Measurements from ENCODE around the gene PRXL2A. TPM values are rescaled to one million over a fixed set of nuclear protein-coding genes. Genes with fewer than 3 reads are reported as not detected.

PRXL2A gene
- total RNA-seq, 1 donor, result 5.1 TPM

GRCh38 chr10:80453842-80454512 is 45.6 kb downstream of the PRXL2A start, which contains the start of gene TSPAN14:
Gene TSPAN14 (plus strand): TSS chr10:80454310. CDS start chr10:80489234, 34,924 bp downstream.
- TF ChIP-seq, protein P1, sequence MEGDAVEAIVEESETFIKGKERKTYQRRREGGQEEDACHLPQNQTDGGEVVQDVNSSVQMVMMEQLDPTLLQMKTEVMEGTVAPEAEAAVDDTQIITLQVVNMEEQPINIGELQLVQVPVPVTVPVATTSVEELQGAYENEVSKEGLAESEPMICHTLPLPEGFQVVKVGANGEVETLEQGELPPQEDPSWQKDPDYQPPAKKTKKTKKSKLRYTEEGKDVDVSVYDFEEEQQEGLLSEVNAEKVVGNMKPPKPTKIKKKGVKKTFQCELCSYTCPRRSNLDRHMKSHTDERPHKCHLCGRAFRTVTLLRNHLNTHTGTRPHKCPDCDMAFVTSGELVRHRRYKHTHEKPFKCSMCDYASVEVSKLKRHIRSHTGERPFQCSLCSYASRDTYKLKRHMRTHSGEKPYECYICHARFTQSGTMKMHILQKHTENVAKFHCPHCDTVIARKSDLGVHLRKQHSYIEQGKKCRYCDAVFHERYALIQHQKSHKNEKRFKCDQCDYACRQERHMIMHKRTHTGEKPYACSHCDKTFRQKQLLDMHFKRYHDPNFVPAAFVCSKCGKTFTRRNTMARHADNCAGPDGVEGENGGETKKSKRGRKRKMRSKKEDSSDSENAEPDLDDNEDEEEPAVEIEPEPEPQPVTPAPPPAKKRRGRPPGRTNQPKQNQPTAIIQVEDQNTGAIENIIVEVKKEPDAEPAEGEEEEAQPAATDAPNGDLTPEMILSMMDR (IDR thresholded peaks at IDR 0.05; ENCODE audit: extremely low read depth, low read depth, low read length), result no peak
- peaks cover 40% of the 10 kb centered on the region for H3K79me2 ChIP-seq (ENCODE audit: insufficient read depth, low read length)
- peak within 1 kb of the TSS; percentile 81 for H3K4me3 ChIP-seq (ENCODE audit: insufficient read depth, low read length)
- peak within 1 kb of the TSS; percentile 37 for H3K27ac ChIP-seq (ENCODE audit: low read depth, low read length)
- peak within 1 kb of the TSS; percentile 85 for H3K4me2 ChIP-seq (ENCODE audit: insufficient read depth, low read length)
- peak within 1 kb of the TSS; percentile 77 for H2AFZ ChIP-seq (ENCODE audit: low read length)
- H3K9me3 ChIP-seq (ENCODE audit: low read depth, low read length), result no peaks in the 10 kb centered on the region
- no peaks in the 10 kb centered on the region for H3K36me3 ChIP-seq (ENCODE audit: insufficient read depth, low read length)
- no peaks in the 10 kb centered on the region for H3K27me3 ChIP-seq (ENCODE audit: insufficient read depth, low read length)
- peak; percentile 98 for DNase-seq (ENCODE audit: insufficient read length, low spot score, missing footprints)
- peaks cover 14% of the 10 kb centered on the region for H3K4me1 ChIP-seq (ENCODE audit: insufficient read depth, low read length)
- H4K20me1 ChIP-seq (ENCODE audit: insufficient read depth, low read length), result peaks cover 22% of the 10 kb centered on the region

DNA sequence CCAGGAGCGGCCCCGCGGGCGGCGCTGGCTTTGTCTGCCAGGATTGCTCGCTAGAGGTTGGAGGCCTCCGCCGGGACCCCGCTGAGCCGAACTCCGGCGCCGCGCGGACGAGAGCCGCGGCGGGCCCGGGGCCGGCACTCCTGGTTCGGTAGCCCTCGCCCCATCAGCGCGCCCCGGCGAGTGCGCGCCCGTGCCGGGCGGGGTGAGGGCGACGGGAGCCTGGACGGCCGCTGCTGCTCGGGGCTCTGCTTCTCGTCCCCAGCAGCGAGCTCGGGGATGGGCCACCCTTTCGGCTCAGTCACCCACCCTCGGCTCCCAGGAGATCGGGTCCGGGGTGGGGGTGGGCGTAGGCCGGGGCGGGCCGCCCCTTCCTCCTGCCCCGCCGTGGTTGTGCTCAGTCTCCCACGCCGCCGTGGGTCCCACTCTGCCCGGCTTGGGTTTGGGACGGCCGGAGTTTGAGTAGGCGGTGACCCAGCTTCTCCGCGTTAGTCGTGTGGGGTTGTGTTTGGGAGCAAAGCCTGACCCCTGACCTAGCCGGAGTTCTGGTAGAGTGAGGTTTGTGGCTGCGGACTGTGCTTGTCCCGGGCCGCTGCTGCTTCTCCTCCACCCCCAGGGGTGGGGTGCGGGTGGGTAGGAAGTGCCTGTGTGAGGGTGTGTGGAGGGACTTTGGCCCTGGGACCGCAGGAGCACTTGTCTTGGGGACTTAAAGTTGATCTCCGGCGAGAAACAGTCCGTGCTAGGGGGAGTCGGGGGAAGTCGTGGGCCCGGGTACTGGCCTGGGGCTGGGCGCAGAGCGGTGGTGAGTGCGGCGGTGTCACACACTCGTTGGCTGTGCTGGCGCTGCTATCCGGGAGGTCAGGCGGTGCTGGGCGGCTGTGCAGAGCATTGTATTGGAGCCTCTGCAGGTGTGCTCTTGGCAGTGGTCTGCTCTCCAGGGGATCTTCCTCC is 46.4 kb downstream of the PRXL2A start:
- H3K27me3 ChIP-seq (ENCODE audit: insufficient read depth, low read length), result no peaks in the 10 kb centered on the region
- peaks cover 21% of the 10 kb centered on the region for H3K4me1 ChIP-seq (ENCODE audit: insufficient read depth, low read length)
- TF ChIP-seq, protein P1 (IDR thresholded peaks at IDR 0.05; ENCODE audit: extremely low read depth, low read depth, low read length), result no peak

DNA sequence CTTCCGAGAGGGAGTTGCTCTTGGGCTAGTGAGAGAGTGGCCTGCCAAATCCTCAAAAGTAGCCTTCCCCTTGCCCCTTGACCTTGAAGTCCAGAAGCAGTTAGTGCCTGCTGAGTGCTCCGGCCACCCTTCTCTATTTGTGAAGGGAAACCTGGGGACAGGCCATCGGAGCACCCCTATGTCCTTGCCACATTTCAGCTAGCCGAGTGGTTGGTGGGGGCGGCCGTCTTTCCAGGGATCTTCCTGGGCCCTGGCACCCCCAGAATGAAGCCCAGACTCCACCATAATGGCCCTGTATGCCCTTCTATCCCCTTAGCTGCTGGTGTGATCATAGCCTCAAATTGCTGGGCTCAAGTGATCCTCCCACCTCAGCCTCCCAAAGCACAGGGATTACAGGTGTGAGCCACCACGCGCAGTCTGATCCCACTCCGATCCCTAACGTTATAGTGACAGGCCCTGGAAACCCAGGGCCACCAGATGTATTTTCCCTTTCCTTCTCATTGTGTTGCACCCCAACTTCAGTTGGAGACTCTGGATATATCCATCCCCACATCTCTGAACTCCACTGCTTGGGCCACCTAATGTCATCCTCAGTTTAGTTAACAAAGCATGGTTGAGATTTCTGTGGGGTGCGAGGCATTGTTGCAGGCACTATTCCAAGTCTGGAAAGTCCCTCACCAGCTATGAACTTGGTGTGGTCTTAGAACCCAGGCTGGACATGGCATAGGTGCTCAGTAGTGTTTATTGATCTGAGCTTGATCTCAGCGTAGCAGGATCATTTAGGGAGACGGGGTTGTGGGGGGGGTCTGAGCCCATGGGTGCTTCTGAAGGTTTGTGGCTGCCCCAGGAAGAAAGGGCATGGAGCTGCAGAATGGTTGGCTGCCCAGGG is 47.4 kb downstream of the PRXL2A start:
- DNase-seq (ENCODE audit: insufficient read length, low spot score, missing footprints), result peak; percentile 65
- TF ChIP-seq, protein P1 (IDR thresholded peaks at IDR 0.05; ENCODE audit: extremely low read depth, low read depth, low read length), result no peak
- H3K4me1 ChIP-seq (ENCODE audit: insufficient read depth, low read length), result peaks cover 27% of the 10 kb centered on the region
- peaks cover 22% of the 10 kb centered on the region for H4K20me1 ChIP-seq (ENCODE audit: insufficient read depth, low read length)
- H3K79me2 ChIP-seq (ENCODE audit: insufficient read depth, low read length), result peaks cover 56% of the 10 kb centered on the region
- no peaks in the 10 kb centered on the region for H3K36me3 ChIP-seq (ENCODE audit: insufficient read depth, low read length)
- H3K4me2 ChIP-seq (ENCODE audit: insufficient read depth, low read length), result peak overlapping the region; percentile 85
- peak overlapping the region; percentile 77 for H2AFZ ChIP-seq (ENCODE audit: low read length)
- peak overlapping the region; percentile 37 for H3K27ac ChIP-seq (ENCODE audit: low read depth, low read length)
- peak overlapping the region; percentile 81 for H3K4me3 ChIP-seq (ENCODE audit: insufficient read depth, low read length)
- H3K27me3 ChIP-seq (ENCODE audit: insufficient read depth, low read length), result no peaks in the 10 kb centered on the region
- H3K9me3 ChIP-seq (ENCODE audit: low read depth, low read length), result no peaks in the 10 kb centered on the region

More for the DNA sequence above, 46.4 kb downstream of the PRXL2A start:
- H3K36me3 ChIP-seq (ENCODE audit: insufficient read depth, low read length), result no peaks in the 10 kb centered on the region
- peaks cover 47% of the 10 kb centered on the region for H3K79me2 ChIP-seq (ENCODE audit: insufficient read depth, low read length)
- H3K4me2 ChIP-seq (ENCODE audit: insufficient read depth, low read length), result peak overlapping the region; percentile 85
- DNase-seq (ENCODE audit: insufficient read length, low spot score, missing footprints), result peak; percentile 93
- no peaks in the 10 kb centered on the region for H3K9me3 ChIP-seq (ENCODE audit: low read depth, low read length)
- peak overlapping the region; percentile 77 for H2AFZ ChIP-seq (ENCODE audit: low read length)
- H4K20me1 ChIP-seq (ENCODE audit: insufficient read depth, low read length), result peaks cover 22% of the 10 kb centered on the region
- peak overlapping the region; percentile 81 for H3K4me3 ChIP-seq (ENCODE audit: insufficient read depth, low read length)
- peak overlapping the region; percentile 37 for H3K27ac ChIP-seq (ENCODE audit: low read depth, low read length)
